NCI-H69 (cell line): ENCODE results near the gene ADGRG6.

Experiments
- DNase-seq: peaks from one replicate; lab custom pipeline; 2025; lab: John Stamatoyannopoulos, UW

Gene ADGRG6

GRCh38 chr6:142489722-142490610 lies 188.2 kb downstream of the ADGRG6 start:
- no peak for DNase-seq
